Measurements from ENCODE around the gene PISD.
"Not testable (repeated sequence)": the region's sequence is repeated elsewhere in the genome, so short reads cannot be mapped to it uniquely, and the experiment has no call there.

PISD gene

DNA sequence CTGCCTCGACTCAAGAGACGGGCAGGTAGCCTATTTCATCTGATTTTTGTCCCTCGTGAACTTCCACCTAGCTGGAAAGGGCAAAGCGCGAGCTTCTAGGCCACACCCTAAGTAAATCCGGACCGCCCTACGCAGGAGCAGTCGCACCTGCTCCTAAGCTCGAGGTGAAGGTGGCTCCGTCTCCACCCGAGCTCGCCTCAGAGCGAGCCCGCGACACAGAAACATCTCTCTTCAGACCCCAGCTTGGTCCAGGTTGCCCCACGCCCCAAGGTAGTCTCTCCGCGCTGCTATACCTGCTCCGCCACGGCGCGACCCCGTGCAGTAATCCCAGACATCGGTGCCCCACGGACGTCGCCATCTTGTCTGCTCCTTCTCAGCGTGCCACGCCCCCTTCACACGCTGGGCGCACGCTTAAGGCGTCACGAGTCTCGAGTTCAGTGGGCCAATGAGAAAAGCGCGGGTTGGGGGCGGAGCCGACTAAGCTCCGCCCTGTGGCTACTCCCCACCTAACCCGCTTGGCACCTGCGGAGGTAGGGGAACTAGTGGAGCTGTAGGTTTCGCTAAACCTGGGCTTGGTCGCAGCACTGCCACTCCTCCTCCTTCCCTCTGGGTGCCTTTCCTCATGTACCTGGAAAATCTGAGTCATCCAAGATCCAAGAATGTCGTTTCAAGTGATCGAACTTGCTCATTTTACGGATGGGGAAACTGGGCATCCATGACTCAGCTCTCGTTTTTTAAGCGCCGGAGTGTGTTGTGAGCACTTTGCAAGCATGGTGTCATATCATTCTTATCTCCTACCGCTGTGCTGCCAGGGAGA, at the start of gene PISD:
Gene PISD (minus strand): TSS at position 365 of the 817 bp plus-strand sequence. CDS start 7 bp downstream, at position 358.
- peak; percentile 91 for DNase-seq

DNA sequence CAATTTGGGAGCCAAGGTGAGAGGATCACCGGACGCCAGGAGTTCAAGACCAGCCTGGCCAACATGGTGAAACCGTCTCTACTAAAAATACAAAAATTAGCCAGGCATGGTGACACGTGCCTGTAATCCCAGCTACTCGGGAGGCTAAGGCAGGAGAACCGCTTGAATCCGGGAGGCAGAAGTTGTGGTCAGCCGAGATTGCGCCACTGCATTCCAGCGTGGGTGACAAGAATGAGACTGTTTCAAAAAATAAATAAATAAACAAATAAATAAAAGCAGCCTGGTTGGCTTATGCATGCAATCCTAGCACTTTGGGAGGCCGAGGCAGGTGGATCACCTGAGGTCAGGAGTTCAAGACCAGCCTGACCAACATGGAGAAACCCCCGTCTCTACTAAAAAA, 49.2 kb upstream of the PISD start:
- not testable (repeated sequence) for DNase-seq

DNA sequence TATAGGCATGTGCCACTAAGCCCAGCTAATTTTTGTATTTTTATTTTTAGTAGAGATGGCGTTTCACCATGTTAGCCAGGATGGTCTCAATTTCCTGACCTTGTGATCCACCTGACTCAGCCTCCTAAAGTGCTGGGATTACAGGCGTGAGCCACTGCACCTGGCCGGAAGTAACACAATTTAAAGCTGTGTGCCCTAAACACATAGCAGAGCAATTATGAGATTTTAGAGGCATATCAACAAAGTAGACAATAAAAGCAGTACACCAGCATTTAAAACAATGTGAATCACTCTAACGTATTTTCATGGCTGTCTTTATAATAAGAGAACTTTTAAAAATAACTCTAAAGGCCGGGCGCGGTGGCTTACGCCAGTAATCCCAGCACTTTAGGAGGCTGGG, 45.5 kb upstream of the PISD start:
- DNase-seq, result no peak

DNA sequence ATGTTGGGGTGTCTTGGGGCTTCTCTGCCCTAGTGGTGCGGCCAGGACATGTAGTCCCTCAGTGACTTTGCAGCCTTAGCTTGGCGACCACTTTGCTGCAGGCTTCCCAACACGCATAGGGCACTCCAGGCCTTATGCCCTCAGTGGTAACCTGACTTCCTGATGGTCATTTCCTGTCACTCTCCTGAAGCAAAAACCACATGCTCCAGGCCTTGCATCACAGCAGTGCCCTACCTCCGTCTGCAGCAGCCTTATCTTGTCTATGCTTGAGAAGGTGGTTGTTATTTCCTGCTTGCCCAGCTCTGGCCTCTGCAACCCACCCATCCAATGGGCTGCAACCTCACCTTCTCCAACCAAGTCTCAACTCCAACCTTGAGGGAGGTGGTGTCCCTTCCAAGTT, 33.4 kb upstream of the PISD start:
- DNase-seq, result no peak

DNA sequence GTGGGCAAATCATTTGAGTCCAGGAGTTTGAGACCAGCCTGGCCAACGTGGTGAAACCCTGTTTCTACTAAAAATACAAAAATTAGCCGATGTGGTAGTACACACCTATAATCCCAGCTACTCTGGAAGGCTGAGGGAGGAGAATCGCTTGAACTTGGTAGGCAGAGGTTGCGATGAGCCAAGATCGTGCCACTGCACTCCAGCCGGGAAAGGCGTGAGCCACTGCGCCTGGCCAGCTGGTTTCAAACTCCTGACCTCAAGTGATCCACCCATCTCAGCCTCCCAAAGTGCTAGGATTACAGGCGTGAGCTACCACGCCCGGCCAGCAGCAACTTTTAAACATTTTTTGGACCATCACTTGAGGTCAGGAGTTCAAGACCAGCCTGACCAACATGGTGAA, 32.0 kb upstream of the PISD start:
- not testable (repeated sequence) for DNase-seq

DNA sequence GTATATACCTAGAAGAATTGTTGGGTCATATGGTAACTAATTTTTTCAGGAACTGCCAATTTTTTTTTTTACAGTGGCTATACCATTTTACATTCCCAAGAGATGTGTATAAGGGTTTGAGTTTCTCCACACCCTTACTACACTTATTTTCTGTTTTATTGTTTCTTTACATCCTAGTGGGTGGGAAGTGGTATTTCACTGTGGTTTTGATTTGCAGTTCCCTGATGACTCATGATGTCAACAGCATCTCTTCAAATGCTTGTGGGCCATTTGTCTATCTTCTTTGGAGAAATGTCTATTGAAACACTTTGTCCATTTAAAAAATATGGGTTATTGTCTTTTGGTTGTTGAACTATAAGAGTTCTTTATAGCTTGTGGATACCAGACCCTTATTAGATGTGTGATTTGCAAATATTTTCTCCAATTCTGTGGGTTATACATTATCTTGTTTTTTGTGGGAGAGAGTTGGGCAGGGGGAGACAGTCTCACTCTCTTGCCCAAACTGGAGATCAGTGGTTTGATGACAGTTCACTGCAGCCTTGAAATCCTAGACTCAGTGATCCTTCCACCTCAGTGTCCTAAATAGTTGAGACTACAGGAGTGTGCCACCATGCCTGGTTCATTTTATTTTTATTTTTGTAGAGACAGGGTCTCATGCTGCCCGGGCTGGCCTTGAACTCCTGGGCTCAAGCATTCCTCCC, 30.3 kb upstream of the PISD start:
- DNase-seq, result no peak

DNA sequence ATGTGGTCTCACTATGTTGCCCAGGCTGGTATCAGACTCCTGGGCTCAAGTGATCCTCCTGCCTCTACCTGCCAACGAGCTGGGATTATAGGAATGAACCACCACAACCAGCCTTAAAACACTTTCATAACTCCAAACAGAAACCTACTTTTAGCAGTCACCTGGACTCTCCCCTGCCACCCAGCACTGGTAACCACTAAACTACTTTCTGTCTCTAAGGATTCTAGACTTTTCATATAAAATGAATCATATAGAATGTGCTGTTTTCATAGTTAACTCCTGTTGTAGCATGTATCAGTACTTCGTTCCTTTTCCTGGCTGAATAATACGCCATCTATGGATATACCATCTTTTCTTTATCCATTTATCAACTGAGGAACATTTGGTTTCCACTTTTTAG, 29.4 kb upstream of the PISD start:
- no peak for DNase-seq

DNA sequence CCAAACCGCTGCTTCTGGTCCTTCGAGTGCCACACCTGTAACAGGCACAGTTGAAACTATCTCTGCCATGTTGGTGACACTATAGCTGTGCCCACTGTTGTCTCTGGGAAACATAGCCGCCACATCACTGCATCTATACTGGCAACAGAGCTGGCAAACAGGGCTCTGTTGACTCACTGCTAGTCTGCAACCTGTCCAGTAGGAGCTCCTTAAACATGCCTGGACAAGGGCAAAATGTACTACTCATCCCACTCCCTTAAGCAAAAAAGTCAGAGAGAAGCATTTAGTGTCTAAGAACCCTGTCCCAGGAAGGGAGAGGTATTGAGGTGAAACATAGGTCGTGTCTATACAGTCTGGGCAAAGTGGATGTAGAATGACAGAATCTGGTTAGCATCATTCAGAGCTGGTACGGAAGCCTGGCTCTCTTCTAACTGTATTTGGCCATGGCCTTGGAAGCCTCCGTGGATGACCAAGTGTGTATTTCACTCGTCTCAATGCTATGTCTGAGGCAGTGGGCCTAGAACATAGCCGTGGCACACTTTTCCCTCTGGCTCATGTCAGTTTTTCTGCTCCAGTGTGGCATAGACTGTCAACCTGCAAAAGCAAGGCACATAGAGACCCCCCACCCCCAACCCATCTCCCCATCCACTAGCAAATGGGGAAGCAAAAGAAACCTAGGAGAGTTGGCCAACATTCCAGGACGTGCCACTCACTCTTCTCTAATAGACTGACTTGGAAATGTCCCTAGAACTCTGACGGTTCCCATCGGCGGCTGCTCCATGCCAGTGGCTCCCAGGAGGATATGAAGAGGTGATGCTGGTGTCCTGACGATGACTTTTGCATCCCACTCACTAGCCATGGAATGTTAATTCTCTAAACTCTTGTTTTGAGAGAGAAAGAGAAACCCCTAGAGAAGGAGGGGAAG, 21.4 kb upstream of the PISD start:
- no peak for DNase-seq

DNA sequence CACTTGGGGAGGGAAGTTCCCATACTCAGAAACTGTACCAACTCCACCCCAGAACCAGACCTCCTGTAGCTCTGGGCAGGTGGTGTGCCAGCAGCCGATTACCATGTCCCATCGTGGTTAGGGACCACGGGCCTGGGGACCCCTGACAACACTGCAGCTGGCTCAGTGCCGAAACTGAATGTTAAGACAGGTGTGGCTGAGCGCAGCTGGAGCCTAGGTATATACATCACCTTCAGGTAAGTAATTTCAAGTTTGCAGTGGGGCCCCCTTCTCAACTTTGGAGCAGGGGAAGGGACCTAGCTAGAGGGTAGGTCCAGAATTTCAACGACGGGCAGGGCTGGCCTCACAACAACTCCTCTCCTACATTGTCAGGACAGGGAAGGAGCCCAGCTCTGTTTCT, 20.7 kb upstream of the PISD start:
- no peak for DNase-seq

DNA sequence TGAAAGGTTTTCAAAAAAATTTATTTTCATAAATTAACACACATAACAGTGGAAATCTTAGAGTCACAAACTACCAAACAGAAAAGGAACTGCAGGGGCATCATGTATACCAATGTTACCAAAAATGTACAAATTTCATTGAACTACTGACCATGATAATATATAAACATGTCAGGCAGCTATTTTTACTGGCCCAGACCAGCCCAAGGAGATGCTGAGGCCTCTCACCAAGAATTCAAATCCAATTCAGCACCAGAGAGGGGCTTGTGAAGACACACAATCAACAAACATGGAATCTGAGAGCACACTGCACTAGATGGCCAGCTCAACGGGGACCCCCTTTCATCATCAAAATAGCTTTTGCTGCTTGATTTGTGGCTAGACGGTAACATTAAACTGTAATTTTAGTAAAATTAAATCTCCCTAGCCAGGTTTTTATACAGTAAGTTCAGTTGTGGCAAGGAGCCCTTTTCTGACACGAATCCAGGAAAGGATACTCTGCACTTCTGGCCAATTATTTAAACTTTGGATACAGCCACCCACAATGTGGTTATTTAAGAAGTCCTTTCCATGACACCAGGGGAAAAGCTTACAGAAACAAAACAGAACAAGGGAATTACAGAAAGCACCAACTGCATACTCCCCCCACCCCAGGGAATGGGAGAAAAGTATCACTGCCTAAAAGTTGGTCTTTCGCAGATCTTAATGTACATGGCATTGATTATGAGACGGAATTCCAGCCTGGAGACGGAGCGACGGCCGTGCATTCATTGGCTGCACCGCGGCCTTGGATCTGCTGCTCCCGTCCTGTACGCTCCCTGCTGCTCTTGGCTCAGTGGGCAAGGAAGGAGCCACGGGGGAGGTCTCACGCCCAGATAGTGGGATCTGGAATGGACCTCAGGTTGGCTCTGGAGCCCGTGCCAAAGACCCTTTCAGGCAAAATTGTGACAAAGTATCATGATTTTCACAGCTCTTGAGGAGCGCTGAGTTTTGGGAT, 19.6 kb upstream of the PISD start:
- DNase-seq, result no peak

DNA sequence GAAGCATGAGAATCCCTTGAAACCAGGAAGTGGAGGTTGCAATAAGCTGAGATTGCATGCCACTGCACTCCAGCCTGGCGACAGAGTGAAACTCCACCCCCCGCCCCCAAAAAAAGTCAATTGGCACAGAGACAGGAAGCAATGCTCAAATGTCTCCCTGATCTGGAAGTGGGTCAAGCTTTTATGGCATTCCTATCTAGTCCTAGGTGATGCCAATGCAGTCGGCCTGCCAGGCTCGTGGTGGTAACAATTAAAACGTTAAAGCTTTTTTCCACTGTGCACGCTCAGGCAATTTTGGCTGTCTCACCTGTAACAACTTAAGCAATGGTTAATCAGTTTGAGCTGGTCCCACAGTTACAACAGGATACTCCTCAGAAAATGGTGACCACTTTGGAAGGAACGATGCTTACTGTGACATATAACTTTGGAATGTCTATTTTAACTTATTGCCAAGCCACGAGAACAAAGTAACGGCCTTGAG, 18.9 kb upstream of the PISD start:
- no peak for DNase-seq

DNA sequence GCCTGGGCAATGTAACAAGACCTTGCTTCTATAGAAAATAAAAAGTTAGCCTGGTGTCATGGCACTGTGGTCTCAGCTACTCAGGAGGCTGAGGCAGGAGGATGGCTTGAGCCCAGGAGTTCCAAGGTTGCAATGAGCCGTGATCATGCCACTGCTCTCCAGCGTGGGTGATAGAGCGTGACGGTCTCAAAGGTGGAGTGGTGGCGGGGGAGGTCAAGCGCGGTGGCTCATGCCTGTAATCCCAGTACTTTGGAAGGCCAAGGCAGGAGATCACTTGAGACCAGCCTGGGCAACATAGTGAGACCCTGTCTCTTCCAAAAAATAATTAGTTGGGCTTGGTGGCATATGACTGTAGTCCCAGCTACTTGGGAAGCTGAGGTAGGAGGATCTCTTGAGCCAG, 16.7 kb upstream of the PISD start:
- no peak for DNase-seq

DNA sequence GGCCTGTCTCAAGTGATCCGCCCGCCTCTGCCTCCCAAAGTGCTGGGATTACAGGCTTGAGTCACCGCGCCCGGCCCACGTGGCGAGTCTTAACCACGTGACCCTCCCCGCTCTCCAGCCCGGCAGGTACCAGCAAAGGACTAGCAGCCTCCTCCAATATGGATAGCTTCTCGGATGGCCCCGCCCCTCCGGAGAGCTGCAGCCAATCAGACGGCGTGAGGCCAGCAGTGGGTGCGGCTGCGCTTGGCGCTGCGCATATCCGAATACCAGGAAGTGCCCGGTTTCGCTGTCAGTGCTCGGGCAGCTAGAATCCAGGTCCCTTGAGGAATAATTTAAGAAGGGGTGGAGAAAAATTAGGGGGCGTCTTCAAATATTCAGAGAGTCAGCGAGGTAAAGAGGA, 14.7 kb upstream of the PISD start:
- no peak for DNase-seq

DNA sequence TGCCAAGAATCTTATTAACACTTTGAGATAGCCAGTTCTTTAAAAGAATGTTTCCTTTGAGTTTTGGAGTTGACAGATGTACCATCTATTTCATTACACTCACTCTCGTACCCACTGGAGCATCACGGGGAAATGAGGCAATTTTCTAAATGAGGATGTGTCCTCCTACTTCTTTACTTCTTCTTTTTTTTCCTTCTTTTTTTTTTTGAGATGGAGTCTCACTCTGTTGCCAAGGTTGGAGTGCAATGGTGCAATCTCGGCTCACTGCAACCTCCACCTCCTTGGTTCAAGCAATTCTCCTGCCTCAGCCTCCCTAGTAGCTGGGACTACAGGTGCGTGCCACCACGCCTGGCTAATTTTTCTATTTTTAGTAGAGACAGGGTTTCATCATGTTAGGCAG, 12.2 kb upstream of the PISD start:
- not testable (repeated sequence) for DNase-seq

DNA sequence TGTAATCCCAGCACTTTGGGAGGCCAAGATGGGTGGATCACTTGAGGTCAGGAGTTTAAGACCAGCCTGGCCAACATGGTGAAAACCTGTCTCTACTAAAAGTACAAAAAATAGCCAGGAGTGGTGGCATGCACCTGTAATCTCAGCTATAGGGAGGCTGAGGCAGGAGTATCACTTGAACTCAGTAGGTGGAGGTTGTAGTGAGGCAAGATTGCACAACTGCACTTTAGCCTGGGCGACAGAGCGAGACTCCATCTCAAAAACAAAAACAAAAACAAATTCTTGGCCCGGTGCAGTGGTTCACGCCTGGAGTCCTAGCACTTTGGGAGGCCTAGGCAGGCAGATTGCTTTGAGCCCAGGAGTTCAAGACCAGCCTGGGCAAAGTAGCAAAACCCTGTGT, 6.8 kb upstream of the PISD start:
- DNase-seq, result not testable (repeated sequence)

DNA sequence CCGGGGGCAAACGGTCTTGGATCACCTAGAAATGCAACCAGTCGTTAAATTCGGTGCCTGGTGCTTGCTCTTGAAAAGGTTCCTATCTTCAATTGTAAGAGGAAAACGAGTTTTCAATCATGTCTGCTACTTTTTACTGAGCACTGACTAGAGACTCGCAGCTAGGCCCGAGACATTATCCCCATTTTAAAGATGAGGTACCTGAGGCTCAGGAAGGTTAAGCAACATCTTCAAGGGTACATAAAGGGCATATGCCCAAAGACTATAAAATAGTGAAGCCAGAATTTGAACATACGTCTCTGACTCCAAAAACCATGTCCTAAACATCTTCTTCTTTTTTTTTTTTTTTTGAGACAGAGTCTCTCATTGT, 638 bp upstream of the PISD start:
- DNase-seq, result no peak

DNA sequence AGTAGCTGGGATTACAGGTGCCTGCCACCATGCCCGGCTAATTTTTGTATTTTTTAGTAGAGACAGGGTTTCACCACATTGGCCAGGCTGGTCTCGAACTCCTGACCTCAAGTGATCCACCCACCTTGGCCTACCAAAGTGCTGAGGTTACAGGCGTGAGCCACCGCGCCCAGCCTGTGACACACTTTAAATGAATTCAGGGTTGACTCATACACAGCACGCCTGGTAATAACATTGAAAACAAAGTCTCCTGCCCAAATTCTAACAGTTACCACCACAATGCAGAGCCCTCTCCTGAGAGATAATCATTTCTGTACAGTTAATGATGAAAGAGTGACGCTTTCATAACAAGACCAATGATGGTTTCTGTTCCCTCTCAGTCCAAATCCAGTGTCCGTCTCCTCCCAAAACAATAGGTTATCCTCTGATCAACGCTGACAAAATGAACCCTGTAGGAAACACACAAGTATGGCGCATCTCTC, 1.1 kb downstream of the PISD start:
- DNase-seq, result not testable (repeated sequence)

DNA sequence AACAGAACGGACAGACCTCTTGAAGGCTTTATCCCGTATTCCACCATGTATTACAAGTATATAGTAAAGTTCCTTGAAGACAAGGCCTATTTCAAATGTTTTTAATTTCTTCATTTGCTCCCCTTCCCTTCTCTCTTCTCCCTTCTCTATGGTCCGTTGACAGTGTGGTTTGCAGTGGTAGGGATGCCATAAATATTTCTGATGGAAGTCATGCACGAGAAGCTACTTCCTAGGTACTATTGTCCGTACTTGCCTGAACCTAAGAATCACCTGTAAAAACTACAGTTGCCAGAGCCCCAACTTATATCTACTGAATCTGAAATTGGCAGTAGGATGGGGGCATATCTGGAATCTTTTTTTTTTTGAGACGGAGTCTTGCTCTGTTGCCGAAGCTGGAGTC, 2.8 kb downstream of the PISD start:
- DNase-seq, result no peak

DNA sequence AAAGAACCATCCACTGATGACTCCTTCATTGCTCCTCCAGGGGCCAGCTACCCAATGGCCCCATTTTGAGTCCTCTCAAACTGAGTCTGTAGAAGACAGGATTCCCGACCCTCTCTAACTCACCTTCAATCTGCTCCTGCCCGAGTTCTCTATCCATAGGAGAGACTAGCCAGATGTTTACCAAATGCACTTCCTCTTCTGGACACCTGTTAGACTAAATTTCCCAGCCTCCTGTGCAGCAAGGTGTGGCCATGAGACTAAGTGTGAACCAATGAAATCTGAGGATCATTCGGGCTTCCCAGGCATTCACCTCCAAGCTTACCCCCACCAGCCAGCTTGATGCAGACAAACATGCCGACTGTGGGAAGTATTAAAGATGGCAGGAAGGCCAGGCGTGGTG, 7.6 kb downstream of the PISD start:
- no peak for DNase-seq

DNA sequence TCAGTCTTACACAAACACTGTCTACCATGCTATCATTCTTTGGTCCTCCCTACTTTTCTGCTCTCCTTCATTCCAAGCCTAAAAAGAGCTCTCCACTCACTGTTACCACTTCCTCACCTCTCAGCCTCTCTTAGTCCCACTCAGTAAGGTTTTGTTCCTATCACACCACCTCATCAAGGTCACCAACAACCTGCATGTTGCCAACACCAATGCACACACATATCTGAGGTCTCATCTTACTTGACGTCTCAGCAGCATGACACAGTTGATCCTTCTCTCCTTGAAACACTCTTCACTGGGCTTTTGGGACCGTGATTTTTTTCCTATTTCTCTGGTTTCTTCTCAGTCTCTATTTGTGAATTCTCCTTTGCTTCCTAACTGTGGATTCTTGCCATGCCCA, 8.1 kb downstream of the PISD start:
- DNase-seq, result no peak

DNA sequence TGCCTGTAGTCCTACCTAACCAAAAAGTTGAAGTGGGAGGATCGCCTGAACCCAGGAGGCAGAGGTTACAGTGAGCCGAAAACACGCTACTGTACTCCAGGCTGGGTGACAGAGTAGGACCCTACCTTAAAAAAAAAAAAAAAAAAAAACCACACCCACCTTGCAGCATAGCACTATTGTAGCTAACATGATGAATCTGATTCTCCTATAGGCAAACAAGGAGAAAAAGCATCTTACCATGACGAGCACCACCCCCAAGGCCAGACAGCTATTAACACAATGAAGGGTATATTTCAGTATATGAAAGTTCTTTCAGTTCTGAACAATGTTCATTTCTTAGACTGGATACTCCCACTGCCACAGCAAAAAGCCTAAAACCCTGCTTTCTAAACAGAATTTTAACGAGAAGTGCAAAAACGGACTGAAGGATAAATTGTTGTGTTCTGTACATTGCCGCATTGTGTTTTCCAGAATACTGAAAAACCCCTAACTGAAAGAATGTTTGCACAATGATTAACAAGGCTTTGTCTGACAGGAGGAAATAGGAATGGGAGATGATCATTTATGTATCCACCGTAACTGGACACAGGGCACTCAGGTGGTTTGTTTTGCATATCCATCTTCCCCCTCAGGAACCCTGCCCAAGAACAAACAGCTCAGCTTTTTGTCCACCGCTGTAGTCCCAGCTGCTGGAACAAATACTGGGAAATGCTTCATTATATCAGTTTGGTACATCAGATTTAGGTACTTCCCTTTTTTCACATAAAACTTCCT, 8.9 kb downstream of the PISD start:
- DNase-seq, result no peak

Data from NCI-H1105 treated with DMSO at 0.1 percent for 48 hours (cell line).